ENCODE data around the gene SEMA3A. TPM values are rescaled to one million over a fixed set of nuclear protein-coding genes. Genes with fewer than 3 reads are reported as not detected.

SEMA3A gene
- total and polyA plus RNA-seq, 2 of the 13 experiments (the other 11 are each of a cell fraction or from before 2014, with no cell fraction given), result 0.29 to 1.2 TPM

DNA sequence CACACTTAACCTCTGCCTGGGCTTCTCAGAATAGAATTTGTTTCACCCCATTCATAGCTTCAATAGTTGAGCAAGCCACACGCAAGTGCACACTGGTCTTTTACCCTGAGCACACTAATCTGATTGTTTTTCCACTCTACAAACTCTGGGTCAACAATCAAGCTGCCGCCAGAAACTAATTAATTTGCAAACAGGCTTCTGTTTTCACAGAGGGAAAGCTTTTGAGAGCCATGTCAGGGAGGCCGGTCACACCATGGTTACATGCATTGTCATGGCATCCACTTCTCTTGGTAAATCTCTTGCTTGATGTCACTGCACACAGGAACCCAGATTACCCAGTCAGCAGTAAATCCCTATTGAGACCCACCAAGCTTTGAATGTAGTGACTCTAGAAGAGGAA lies 154.2 kb downstream of the SEMA3A start (continued):
- TF ChIP-seq HOXA5 (CRISPR knock-in tag; IDR thresholded peaks at IDR 0.05), result no peak
- TF ChIP-seq TBX3 (IDR thresholded peaks at IDR 0.05; ENCODE audit: borderline replicate concordance), result peak; percentile 49; the same call in 1 of the 2 replicates
- TF ChIP-seq ERF (CRISPR knock-in tag; IDR thresholded peaks at IDR 0.05), result no peak
- no peak for TF ChIP-seq GLMP (CRISPR knock-in tag; IDR thresholded peaks at IDR 0.05; ENCODE audit: borderline replicate concordance)
- TF ChIP-seq, protein P1, sequence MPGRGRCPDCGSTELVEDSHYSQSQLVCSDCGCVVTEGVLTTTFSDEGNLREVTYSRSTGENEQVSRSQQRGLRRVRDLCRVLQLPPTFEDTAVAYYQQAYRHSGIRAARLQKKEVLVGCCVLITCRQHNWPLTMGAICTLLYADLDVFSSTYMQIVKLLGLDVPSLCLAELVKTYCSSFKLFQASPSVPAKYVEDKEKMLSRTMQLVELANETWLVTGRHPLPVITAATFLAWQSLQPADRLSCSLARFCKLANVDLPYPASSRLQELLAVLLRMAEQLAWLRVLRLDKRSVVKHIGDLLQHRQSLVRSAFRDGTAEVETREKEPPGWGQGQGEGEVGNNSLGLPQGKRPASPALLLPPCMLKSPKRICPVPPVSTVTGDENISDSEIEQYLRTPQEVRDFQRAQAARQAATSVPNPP (CRISPR knock-in tag; IDR thresholded peaks at IDR 0.05), result no peak
- TF ChIP-seq ASH2L (IDR thresholded peaks at IDR 0.05; ENCODE audit: insufficient read length, low read depth, low read length), result no peak
- TF ChIP-seq TRAFD1 (CRISPR knock-in tag; IDR thresholded peaks at IDR 0.05; ENCODE audit: borderline replicate concordance), result no peak
- TF ChIP-seq, protein P2, sequence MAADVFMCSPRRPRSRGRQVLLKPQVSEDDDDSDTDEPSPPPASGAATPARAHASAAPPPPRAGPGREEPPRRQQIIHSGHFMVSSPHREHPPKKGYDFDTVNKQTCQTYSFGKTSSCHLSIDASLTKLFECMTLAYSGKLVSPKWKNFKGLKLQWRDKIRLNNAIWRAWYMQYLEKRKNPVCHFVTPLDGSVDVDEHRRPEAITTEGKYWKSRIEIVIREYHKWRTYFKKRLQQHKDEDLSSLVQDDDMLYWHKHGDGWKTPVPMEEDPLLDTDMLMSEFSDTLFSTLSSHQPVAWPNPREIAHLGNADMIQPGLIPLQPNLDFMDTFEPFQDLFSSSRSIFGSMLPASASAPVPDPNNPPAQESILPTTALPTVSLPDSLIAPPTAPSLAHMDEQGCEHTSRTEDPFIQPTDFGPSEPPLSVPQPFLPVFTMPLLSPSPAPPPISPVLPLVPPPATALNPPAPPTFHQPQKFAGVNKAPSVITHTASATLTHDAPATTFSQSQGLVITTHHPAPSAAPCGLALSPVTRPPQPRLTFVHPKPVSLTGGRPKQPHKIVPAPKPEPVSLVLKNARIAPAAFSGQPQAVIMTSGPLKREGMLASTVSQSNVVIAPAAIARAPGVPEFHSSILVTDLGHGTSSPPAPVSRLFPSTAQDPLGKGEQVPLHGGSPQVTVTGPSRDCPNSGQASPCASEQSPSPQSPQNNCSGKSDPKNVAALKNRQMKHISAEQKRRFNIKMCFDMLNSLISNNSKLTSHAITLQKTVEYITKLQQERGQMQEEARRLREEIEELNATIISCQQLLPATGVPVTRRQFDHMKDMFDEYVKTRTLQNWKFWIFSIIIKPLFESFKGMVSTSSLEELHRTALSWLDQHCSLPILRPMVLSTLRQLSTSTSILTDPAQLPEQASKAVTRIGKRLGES (CRISPR knock-in tag; IDR thresholded peaks at IDR 0.05; ENCODE audit: borderline replicate concordance), result no peak
- TF ChIP-seq TOPORS (CRISPR knock-in tag; IDR thresholded peaks at IDR 0.05), result no peak
- no peak for TF ChIP-seq ZNF138 (CRISPR knock-in tag; IDR thresholded peaks at IDR 0.05; ENCODE audit: low read depth)
- TF ChIP-seq SNRNP70 (IDR thresholded peaks at IDR 0.05; ENCODE audit: low read depth, low read length), result no peak
- no peak for TF ChIP-seq UBTF (CRISPR knock-in tag; IDR thresholded peaks at IDR 0.05)
- TF ChIP-seq, protein P3, sequence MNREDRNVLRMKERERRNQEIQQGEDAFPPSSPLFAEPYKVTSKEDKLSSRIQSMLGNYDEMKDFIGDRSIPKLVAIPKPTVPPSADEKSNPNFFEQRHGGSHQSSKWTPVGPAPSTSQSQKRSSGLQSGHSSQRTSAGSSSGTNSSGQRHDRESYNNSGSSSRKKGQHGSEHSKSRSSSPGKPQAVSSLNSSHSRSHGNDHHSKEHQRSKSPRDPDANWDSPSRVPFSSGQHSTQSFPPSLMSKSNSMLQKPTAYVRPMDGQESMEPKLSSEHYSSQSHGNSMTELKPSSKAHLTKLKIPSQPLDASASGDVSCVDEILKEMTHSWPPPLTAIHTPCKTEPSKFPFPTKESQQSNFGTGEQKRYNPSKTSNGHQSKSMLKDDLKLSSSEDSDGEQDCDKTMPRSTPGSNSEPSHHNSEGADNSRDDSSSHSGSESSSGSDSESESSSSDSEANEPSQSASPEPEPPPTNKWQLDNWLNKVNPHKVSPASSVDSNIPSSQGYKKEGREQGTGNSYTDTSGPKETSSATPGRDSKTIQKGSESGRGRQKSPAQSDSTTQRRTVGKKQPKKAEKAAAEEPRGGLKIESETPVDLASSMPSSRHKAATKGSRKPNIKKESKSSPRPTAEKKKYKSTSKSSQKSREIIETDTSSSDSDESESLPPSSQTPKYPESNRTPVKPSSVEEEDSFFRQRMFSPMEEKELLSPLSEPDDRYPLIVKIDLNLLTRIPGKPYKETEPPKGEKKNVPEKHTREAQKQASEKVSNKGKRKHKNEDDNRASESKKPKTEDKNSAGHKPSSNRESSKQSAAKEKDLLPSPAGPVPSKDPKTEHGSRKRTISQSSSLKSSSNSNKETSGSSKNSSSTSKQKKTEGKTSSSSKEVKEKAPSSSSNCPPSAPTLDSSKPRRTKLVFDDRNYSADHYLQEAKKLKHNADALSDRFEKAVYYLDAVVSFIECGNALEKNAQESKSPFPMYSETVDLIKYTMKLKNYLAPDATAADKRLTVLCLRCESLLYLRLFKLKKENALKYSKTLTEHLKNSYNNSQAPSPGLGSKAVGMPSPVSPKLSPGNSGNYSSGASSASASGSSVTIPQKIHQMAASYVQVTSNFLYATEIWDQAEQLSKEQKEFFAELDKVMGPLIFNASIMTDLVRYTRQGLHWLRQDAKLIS (CRISPR knock-in tag; IDR thresholded peaks at IDR 0.05), result no peak
- no peak for TF ChIP-seq ZFP37 (CRISPR knock-in tag; IDR thresholded peaks at IDR 0.05; ENCODE audit: borderline replicate concordance)
- no peak for TF ChIP-seq ZFYVE20 (CRISPR knock-in tag; IDR thresholded peaks at IDR 0.05; ENCODE audit: borderline replicate concordance, low read depth)
